K562 (cell line): ENCODE results near the gene RDH5. TPM values are rescaled to one million over a fixed set of nuclear protein-coding genes. Genes with fewer than 3 reads are reported as not detected.
A peak's percentile ranks its signal among the peaks of the same experiment; 100 is the strongest.

Source experiments
- ARHGAP35 ChIP-seq: fragments of 450-650 bp; IDR thresholded peaks from 2 replicates; pipeline ENCODE4 v1.6.1; 2018; ENCODE audit not compliant: partially characterized antibody
- DEAF1 ChIP-seq: fragments of 450-650 bp; formaldehyde crosslinking; IDR thresholded peaks from 2 replicates; pipeline ENCODE4 v1.4.0; 2020; ENCODE audit warnings: mild to moderate bottlenecking, moderate library complexity
- E2F4 ChIP-seq: sonication (generic); formaldehyde crosslinking; IDR thresholded peaks from 2 replicates; pipeline ENCODE4 v1.8.0; 2022; ENCODE audit warnings: mild to moderate bottlenecking, low read depth, missing genetic modification reagents
- GABPB2 ChIP-seq: fragments of 250-450 bp; sonication (Bioruptor Pico); conservative IDR thresholded peaks from 2 replicates; pipeline ENCODE4 v1.5.1; 2021; ENCODE audit warnings: mild to moderate bottlenecking
- HMGN3 ChIP-seq: IDR thresholded peaks from 2 replicates; pipeline ENCODE4 v1.6.1; 2011; ENCODE audit warnings: borderline replicate concordance, low read depth, mild to moderate bottlenecking, mixed read lengths, low read length; ENCODE audit not compliant: insufficient read length; ENCODE audit errors: extremely low read depth
- HOXB6 ChIP-seq: fragments of 250-450 bp; sonication (Bioruptor Pico); IDR thresholded peaks from 2 replicates; pipeline ENCODE4 v1.5.1; 2022; ENCODE audit warnings: mild to moderate bottlenecking, borderline replicate concordance
- MEIS2 ChIP-seq: fragments of 450-650 bp; IDR thresholded peaks from 2 replicates; pipeline ENCODE4 v1.6.1; 2014; ENCODE audit warnings: mild to moderate bottlenecking; ENCODE audit not compliant: partially characterized antibody
- MTA2 ChIP-seq: fragments of 450-650 bp; IDR thresholded peaks from 2 replicates; pipeline ENCODE4 v1.6.1; 2016; ENCODE audit warnings: low read depth
- SETDB1 ChIP-seq: IDR thresholded peaks from one replicate; pipeline ENCODE4 v1.6.1; 2012; ENCODE audit warnings: low read length, control low read depth, inconsistent platforms
- SMAD3 ChIP-seq: fragments of 450-650 bp; formaldehyde crosslinking; conservative IDR thresholded peaks from 2 replicates; pipeline ENCODE4 v1.4.0; 2020; ENCODE audit warnings: mild to moderate bottlenecking
- SPI1 ChIP-seq: IDR thresholded peaks from 2 replicates; pipeline ENCODE4 v1.6.1; 2011; ENCODE audit warnings: low read depth, low read length, control low read depth, borderline replicate concordance
- SREBF1 ChIP-seq: fragments of 150-350 bp; IDR thresholded peaks from 2 replicates; pipeline ENCODE4 v1.6.1; 2014; ENCODE audit warnings: antibody characterized with exemption, low read depth, low read length, borderline replicate concordance
- TCFL5 ChIP-seq: fragments of 250-450 bp; sonication (Bioruptor Pico); conservative IDR thresholded peaks from 2 replicates; pipeline ENCODE4 v1.6.1; 2021; ENCODE audit warnings: mild to moderate bottlenecking, moderate library complexity, matching md5 sums
- ZEB2 ChIP-seq: fragments of 450-650 bp; IDR thresholded peaks from 2 replicates; pipeline ENCODE4 v1.6.1; 2016
- ZNF639 ChIP-seq, 2 experiments: fragments of 200-800 bp in 1 of 2; sonication (Bioruptor generic) in 1 of 2; sonication (generic) in 1 of 2; formaldehyde crosslinking in 1 of 2; IDR thresholded peaks in 1 of 2; conservative IDR thresholded peaks in 1 of 2; 2 replicates each; pipeline versions ENCODE4 v1.5.0 to v1.6.1; 2016 to 2020; ENCODE audit warnings: missing compliant biosample characterization in 1 of 2, missing genetic modification characterization in 1 of 2, missing genetic modification reagents in 1 of 2
- ZNF644 ChIP-seq: fragments of 200-800 bp; sonication (Bioruptor generic); IDR thresholded peaks from 2 replicates; pipeline ENCODE4 v1.6.1; 2016; ENCODE audit warnings: low read depth, missing genetic modification characterization, missing compliant biosample characterization
- polyA plus RNA-seq, 8 experiments: library from polyadenylated mRNA; depleted of rRNA in 4 of 8; stranded (reverse) in 5 of 8; unstranded in 3 of 8; fragments of >200 nt; fragmentation: Nextera tagmentation in 2 of 8; fragmentation: Illumina TruSeq in 1 of 8; extraction: Ambion mirVana in 2 of 8; extraction: Trizol in 1 of 8; gene quantifications; 2 replicates each; pipeline versions ENCODE4 v1.2.1 to v1.2.3, GENCODE V29; 2011 to 2014; ENCODE audit warnings: inconsistent platforms in 1 of 8, missing spikeins in 1 of 8
- total RNA-seq, 7 experiments: library from RNA; depleted of rRNA in 6 of 7; stranded (reverse); fragments of >200 nt in 6 of 7; fragmentation: Illumina TruSeq in 2 of 7; extraction: Trizol in 2 of 7; gene quantifications; 2 replicates each; pipeline versions ENCODE4 v1.2.1 to v1.2.3, GENCODE V29; 2011 to 2021; ENCODE audit warnings: low replicate concordance in 1 of 7
- TF ChIP-seq, protein P1 (sequence below), 2 experiments: IDR thresholded peaks in 1 of 2; conservative IDR thresholded peaks in 1 of 2; 2 replicates each; pipeline ENCODE4 v1.6.1; 2016; ENCODE audit warnings: low read depth in 2 of 2, mild to moderate bottlenecking in 1 of 2, missing compliant biosample characterization in 1 of 2, missing genetic modification characterization in 1 of 2, moderate library complexity in 1 of 2
- TF ChIP-seq, protein P2 (sequence below): sonication (generic); formaldehyde crosslinking; IDR thresholded peaks from 2 replicates; pipeline ENCODE4 v1.8.0; 2023; ENCODE audit warnings: mild to moderate bottlenecking, missing genetic modification reagents

The RDH5 gene
- total and polyA plus RNA-seq, 9 of the 15 experiments (the other 6 are each of a cell fraction or from before 2014, with no cell fraction given) = 0.28 to 2.0 (median 1.1) TPM; not detected in 1

GRCh38 chr12:55715833-55716581, 4.2 kb upstream of the RDH5 start, which contains the start of gene BLOC1S1 (continued):
- TF ChIP-seq, protein P1, sequence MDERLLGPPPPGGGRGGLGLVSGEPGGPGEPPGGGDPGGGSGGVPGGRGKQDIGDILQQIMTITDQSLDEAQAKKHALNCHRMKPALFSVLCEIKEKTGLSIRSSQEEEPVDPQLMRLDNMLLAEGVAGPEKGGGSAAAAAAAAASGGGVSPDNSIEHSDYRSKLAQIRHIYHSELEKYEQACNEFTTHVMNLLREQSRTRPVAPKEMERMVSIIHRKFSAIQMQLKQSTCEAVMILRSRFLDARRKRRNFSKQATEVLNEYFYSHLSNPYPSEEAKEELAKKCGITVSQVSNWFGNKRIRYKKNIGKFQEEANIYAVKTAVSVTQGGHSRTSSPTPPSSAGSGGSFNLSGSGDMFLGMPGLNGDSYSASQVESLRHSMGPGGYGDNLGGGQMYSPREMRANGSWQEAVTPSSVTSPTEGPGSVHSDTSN (CRISPR knock-in tag; IDR thresholded peaks at IDR 0.05; ENCODE audit: low read depth) = no peak
- TF ChIP-seq, protein P1 (tag; conservative IDR thresholded peaks at IDR 0.05; ENCODE audit: low read depth) = no peak
- TF ChIP-seq HMGN3 (no peak), E2F4 (CRISPR knock-in tag) (peak; percentile 63; the same call in 1 of the 2 replicates), MTA2 (no peak), TCFL5 (CRISPR knock-in tag) (no peak), GABPB2 (CRISPR knock-in tag) (no peak; the same call in 1 of the 2 replicates), SREBF1 (peak; percentile 65; the same call in 1 of the 2 replicates), MEIS2 (no peak), DEAF1 (CRISPR knock-in tag) (no peak), ARHGAP35 (no peak), SETDB1 (no peak), HOXB6 (CRISPR knock-in tag) (no peak), SMAD3 (CRISPR knock-in tag) (0 out of 2 replicates have a peak, but pooled peaks have one; percentile 29), ZNF639 (CRISPR knock-in tag; conservative IDR thresholded peaks at IDR 0.05 in 1 of 2, IDR thresholded peaks at IDR 0.05 in 1 of 2) (peak in 1 of 2 experiments; percentile 39; a peak in 1 of 4 replicates), ZEB2 (peak; percentile 68; the same call in 1 of the 2 replicates), SPI1 (no peak), ZNF644 (tag) (no peak)
- TF ChIP-seq, protein P2, sequence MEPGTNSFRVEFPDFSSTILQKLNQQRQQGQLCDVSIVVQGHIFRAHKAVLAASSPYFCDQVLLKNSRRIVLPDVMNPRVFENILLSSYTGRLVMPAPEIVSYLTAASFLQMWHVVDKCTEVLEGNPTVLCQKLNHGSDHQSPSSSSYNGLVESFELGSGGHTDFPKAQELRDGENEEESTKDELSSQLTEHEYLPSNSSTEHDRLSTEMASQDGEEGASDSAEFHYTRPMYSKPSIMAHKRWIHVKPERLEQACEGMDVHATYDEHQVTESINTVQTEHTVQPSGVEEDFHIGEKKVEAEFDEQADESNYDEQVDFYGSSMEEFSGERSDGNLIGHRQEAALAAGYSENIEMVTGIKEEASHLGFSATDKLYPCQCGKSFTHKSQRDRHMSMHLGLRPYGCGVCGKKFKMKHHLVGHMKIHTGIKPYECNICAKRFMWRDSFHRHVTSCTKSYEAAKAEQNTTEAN (CRISPR knock-in tag) = no peak
